Measurements from ENCODE around the gene TTR.
A peak's percentile ranks its signal among the peaks of the same experiment; 100 is the strongest.

GRCh38 chr18:31646332-31647126 is 54.9 kb downstream of the TTR start:
- peak; percentile 64 for TF ChIP-seq CTCF (conservative IDR thresholded peaks at IDR 0.05; ENCODE audit: low read length)
- TF ChIP-seq EZH2phosphoT487 (IDR thresholded peaks at IDR 0.05; ENCODE audit: borderline replicate concordance) = no peak; the same call in 1 of the 2 replicates

All from Loucy (cell line).